ENCODE measurements around the gene SLC37A3.

- no peak for TF ChIP-seq CTCF (IDR thresholded peaks at IDR 0.05)
- TF ChIP-seq POLR2A (IDR thresholded peaks at IDR 0.05) = no peak
Measured at GRCh38 chr7:140367528-140367927, 30.8 kb downstream of the SLC37A3 start.

All from uterus (tissue), 2 donors.